Measurements from ENCODE around the gene OR2K2.
A peak's percentile ranks its signal among the peaks of the same experiment; 100 is the strongest.
"Not testable (repeated sequence)": the region's sequence is repeated elsewhere in the genome, so short reads cannot be mapped to it uniquely, and the experiment has no call there.

OR2K2 gene

GRCh38 chr9:111298111-111298510, 31.9 kb downstream of the OR2K2 start:
- DNase-seq (ENCODE audit: low spot score) = peak; percentile 89

GRCh38 chr9:111297066-111297824, 32.8 kb downstream of the OR2K2 start:
- no peak for DNase-seq (ENCODE audit: low spot score)

GRCh38 chr9:111294691-111295451, 35.2 kb downstream of the OR2K2 start:
- DNase-seq (ENCODE audit: low spot score) = peak; percentile 93

- no peak for DNase-seq (ENCODE audit: low spot score)
Measured at GRCh38 chr9:111287127-111287526, 42.9 kb downstream of the OR2K2 start.

- no peak for DNase-seq (ENCODE audit: low spot score)
Measured at GRCh38 chr9:111284703-111285102, 45.3 kb downstream of the OR2K2 start.

- no peak for DNase-seq (ENCODE audit: low spot score)
Measured at GRCh38 chr9:111282845-111283244, 47.2 kb downstream of the OR2K2 start.

- not testable (repeated sequence) for DNase-seq (ENCODE audit: low spot score)
Measured at GRCh38 chr9:111280795-111281194, 49.2 kb downstream of the OR2K2 start.
